K562 (cell line): ENCODE measurements around the gene MRPL37. TPM values are rescaled to one million over a fixed set of nuclear protein-coding genes. Genes with fewer than 3 reads are reported as not detected.

Experiments used
- ATAC-seq: fragments of 200-7000 bp; cut with Tn5 transposase; 3 replicates; pipeline ENCODE4 v1.9.1; 2020; ENCODE audit warnings: moderate library complexity
- BruUV-seq: library from RNA; stranded (reverse); fragments of 400-500 nt; replicated peaks from 2 replicates; lab custom pipeline; 2021; lab: Mats Ljungman, UMichigan
- CTCF ChIA-PET: fragments of 300-600 bp; formaldehyde crosslinking; extraction: SDS; loops from one replicate; lab custom pipeline; 2021; ENCODE audit warnings: low intra/inter-chr PET ratio; lab: Yijun Ruan, JAX
- POLR2A ChIA-PET: fragments of 300-600, 350-650 bp; sonication (Branson Sonifier 250); formaldehyde crosslinking; extraction: SDS; loops from one replicate; lab custom pipeline; 2021; ENCODE audit warnings: antibody characterized with exemption, inconsistent platforms; lab: Yijun Ruan, JAX
- DNase-seq, 4 experiments: peaks; one replicate each; pipeline versions ENCODE4 v3.0.0 to v3.0.0-alpha.2; 2011 to 2018; ENCODE audit warnings: low spot score in 3 of 4, mixed read lengths in 3 of 4; ENCODE audit errors: extremely low read depth in 1 of 4
- FAIRE-seq: peaks from 2 replicates; lab custom pipeline; 2011; peaks lifted over from hg19 to GRCh38; lab: Jason Lieb, UNC
- H2AFZ ChIP-seq: 2 replicates; pipeline ENCODE4 v1.6.0; 2011; ENCODE audit warnings: low read depth, low read length, control low read depth, inconsistent platforms
- H3K27ac ChIP-seq: fragments of 200-600 bp; 3 replicates; pipeline ENCODE4 v1.8.0; 2011; ENCODE audit warnings: low read depth, mild to moderate bottlenecking, control low read depth, inconsistent platforms, low read length, moderate library complexity, mixed read lengths; ENCODE audit errors: extremely low read depth
- H3K27me3 ChIP-seq, 2 experiments: fragments of 300-600 bp in 1 of 2; 2 replicates in 1 of 2; 3 replicates in 1 of 2; pipeline versions ENCODE4 v1.6.0 to v1.8.0; 2011; ENCODE audit warnings: inconsistent platforms in 2 of 2, low read length in 2 of 2, mild to moderate bottlenecking in 1 of 2, mixed read lengths in 1 of 2, moderate library complexity in 1 of 2; ENCODE audit not compliant: control insufficient read depth in 2 of 2, insufficient read depth in 2 of 2
- H3K36me3 ChIP-seq: fragments of 300-600 bp; 3 replicates; pipeline ENCODE4 v1.8.0; 2011; ENCODE audit warnings: mild to moderate bottlenecking, low read length, inconsistent platforms; ENCODE audit not compliant: control insufficient read depth, insufficient read depth
- H3K4me1 ChIP-seq, 2 experiments: fragments of 200-600 bp in 1 of 2; replicated peaks in 1 of 2; 2 replicates in 1 of 2; 3 replicates in 1 of 2; pipeline versions ENCODE4 v1.5.1 to v1.8.0; 2011; ENCODE audit warnings: inconsistent platforms in 2 of 2, low read length in 2 of 2, mild to moderate bottlenecking in 1 of 2, mixed read lengths in 1 of 2, moderate library complexity in 1 of 2; ENCODE audit not compliant: control insufficient read depth in 2 of 2, insufficient read depth in 2 of 2
- H3K4me2 ChIP-seq: 2 replicates; pipeline ENCODE4 v1.6.1; 2011; ENCODE audit warnings: low read length, control low read depth, inconsistent platforms, mixed read lengths; ENCODE audit not compliant: insufficient read depth
- H3K4me3 ChIP-seq: fragments of 200-600 bp; sonication (generic), shearing (Covaris generic); 2 replicates; pipeline ENCODE4 v1.5.1; 2016; ENCODE audit warnings: control low read depth, inconsistent platforms
- H3K79me2 ChIP-seq: fragments of 200-600 bp; 3 replicates; pipeline ENCODE4 v1.8.0; 2011; ENCODE audit warnings: low read length, inconsistent platforms; ENCODE audit not compliant: control insufficient read depth, insufficient read depth
- H3K9ac ChIP-seq, 2 experiments: 2 replicates each; pipeline versions ENCODE4 v1.6.0 to v1.6.1; 2011; ENCODE audit warnings: low read depth in 2 of 2, low read length in 2 of 2, control low read depth in 1 of 2, inconsistent platforms in 1 of 2, mild to moderate bottlenecking in 1 of 2, mixed read lengths in 1 of 2; ENCODE audit not compliant: insufficient read depth in 1 of 2
- H3K9me1 ChIP-seq: one replicate; pipeline ENCODE4 v1.6.0; 2011; ENCODE audit warnings: inconsistent platforms, mild to moderate bottlenecking, low read length, moderate library complexity; ENCODE audit not compliant: control insufficient read depth, insufficient read depth
- H3K9me3 ChIP-seq: replicated peaks from 2 replicates; pipeline ENCODE4 v1.5.1; 2011; ENCODE audit warnings: low read depth, low read length, inconsistent platforms; ENCODE audit not compliant: control insufficient read depth, insufficient read depth
- H4K20me1 ChIP-seq: replicated peaks from 2 replicates; pipeline ENCODE4 v1.6.1; 2011; ENCODE audit warnings: low read length, inconsistent platforms, mixed read lengths; ENCODE audit not compliant: control insufficient read depth, insufficient read depth
- HDGF ChIP-seq: fragments of 450-650 bp; IDR thresholded peaks from 2 replicates; pipeline ENCODE4 v1.6.1; 2016
- HOMEZ ChIP-seq: fragments of 250-450 bp; sonication (Bioruptor Pico); IDR thresholded peaks from 2 replicates; pipeline ENCODE4 v1.4.0; 2020; ENCODE audit warnings: mild to moderate bottlenecking, moderate library complexity
- NUFIP1 ChIP-seq: fragments of 450-650 bp; IDR thresholded peaks from 2 replicates; pipeline ENCODE4 v1.6.1; 2018; ENCODE audit not compliant: partially characterized antibody
- YBX1 ChIP-seq: fragments of 450-650 bp; IDR thresholded peaks from 2 replicates; pipeline ENCODE4 v1.7.1; 2016; ENCODE audit warnings: mild to moderate bottlenecking
- ZNF143 ChIP-seq: sonication (generic); formaldehyde crosslinking; IDR thresholded peaks from 2 replicates; pipeline ENCODE4 v1.9.0; 2022; ENCODE audit warnings: mild to moderate bottlenecking, missing genetic modification reagents
- ZNF197 ChIP-seq: fragments of 200-800 bp; sonication (Bioruptor generic); IDR thresholded peaks from 2 replicates; pipeline ENCODE4 v1.6.1; 2016; ENCODE audit warnings: low read depth, missing genetic modification characterization, missing compliant biosample characterization
- ZNF586 ChIP-seq: fragments of 450-650 bp; formaldehyde crosslinking; conservative IDR thresholded peaks from 2 replicates; pipeline ENCODE4 v1.4.0; 2020; ENCODE audit warnings: mild to moderate bottlenecking, moderate library complexity
- ZNF76 ChIP-seq: fragments of 250-450 bp; sonication (Bioruptor Pico); IDR thresholded peaks from 2 replicates; pipeline ENCODE4 v1.4.0; 2020; ENCODE audit warnings: mild to moderate bottlenecking, moderate library complexity, borderline replicate concordance
- WGBS: fragments of 100-300 bp; shearing (Covaris generic); methylation state at CpG from one replicate; pipeline ENCODE4 v1.1.6; 2016; ENCODE audit warnings: low coverage, mixed read lengths; ENCODE audit not compliant: insufficient coverage; ENCODE audit errors: missing lambda C conversion rate; 5-methylcytosine and 5-hydroxymethylcytosine counted together
- in situ Hi-C: fragments of 300-500 bp; cut with MboI; formaldehyde crosslinking; loops from 4 replicates; pipeline ENCODE4 v1.15.0; 2018; ENCODE audit warnings: inconsistent platforms, mixed read lengths
- intact Hi-C: fragments of 100-400 bp; cut with micrococcal nuclease; formaldehyde crosslinking; loops from 2 replicates; pipeline ENCODE4 v1.14.2; 2022
- polyA plus RNA-seq, 8 experiments: library from polyadenylated mRNA; depleted of rRNA in 4 of 8; stranded (reverse) in 5 of 8; unstranded in 3 of 8; fragments of >200 nt; fragmentation: Nextera tagmentation in 2 of 8; fragmentation: Illumina TruSeq in 1 of 8; extraction: Ambion mirVana in 2 of 8; extraction: Trizol in 1 of 8; gene quantifications; 2 replicates each; pipeline versions ENCODE4 v1.2.1 to v1.2.3, GENCODE V29; 2011 to 2014; ENCODE audit warnings: inconsistent platforms in 1 of 8, missing spikeins in 1 of 8
- total RNA-seq, 7 experiments: library from RNA; depleted of rRNA in 6 of 7; stranded (reverse); fragments of >200 nt in 6 of 7; fragmentation: Illumina TruSeq in 2 of 7; extraction: Trizol in 2 of 7; gene quantifications; 2 replicates each; pipeline versions ENCODE4 v1.2.1 to v1.2.3, GENCODE V29; 2011 to 2021; ENCODE audit warnings: low replicate concordance in 1 of 7
- TF ChIP-seq, protein P1 (sequence below): fragments of 250-450 bp; sonication (Bioruptor Pico); IDR thresholded peaks from 2 replicates; pipeline ENCODE4 v1.9.0; 2021; ENCODE audit warnings: mild to moderate bottlenecking, inconsistent platforms
- TF ChIP-seq, protein P2 (sequence below), 2 experiments: fragments of 450-650 bp; IDR thresholded peaks; 2 replicates each; pipeline ENCODE4 v1.6.1; 2018; ENCODE audit warnings: mild to moderate bottlenecking in 2 of 2, low read depth in 1 of 2; ENCODE audit not compliant: partially characterized antibody in 2 of 2
- TF ChIP-seq, protein P3 (sequence below): sonication (generic); formaldehyde crosslinking; IDR thresholded peaks from 2 replicates; pipeline ENCODE4 v1.5.0; 2020; ENCODE audit warnings: missing genetic modification reagents

MRPL37 gene
- total and polyA plus RNA-seq, 9 of the 15 experiments (the other 6 are each of a cell fraction or from before 2014, with no cell fraction given), result 52.2 to 303 (median 180) TPM

- H3K4me2 ChIP-seq, result no peak overlapping the region
- H3K4me3 ChIP-seq, result no peak overlapping the region
- no peak overlapping the region for H2AFZ ChIP-seq
- H3K9me1 ChIP-seq, result no peaks in the 10 kb centered on the region
- 38% methylated on average over 3 of the region's 3 CpGs for WGBS
- H3K9me3 ChIP-seq, result no peaks in the 10 kb centered on the region
- H3K79me2 ChIP-seq, result no peaks in the 10 kb centered on the region
- DNase-seq, result no peak
- ChIA-PET POLR2A (interaction anchor here (0.6 kb wide), 1 partner anchor 403 kb away, joined by 3 read pairs; no protein-coding TSS in a partner anchor), CTCF (no interaction called here)
- H4K20me1 ChIP-seq, result no peaks in the 10 kb centered on the region
- peaks cover 0 to 5% of the 10 kb centered on the region in 2 experiments; a peak in 1 of 5 replicates for H3K27me3 ChIP-seq
- intact Hi-C loops, result no loop called here
- in situ Hi-C loops, result no loop called here
- H3K9ac ChIP-seq, result no peak overlapping the region
- peaks cover 3 to 10% of the 10 kb centered on the region in 2 experiments; a peak in 3 of 5 replicates for H3K4me1 ChIP-seq
- FAIRE-seq, result no peak
- H3K27ac ChIP-seq, result no peak overlapping the region
- no TSS peak for BruUV-seq
- no peaks in the 10 kb centered on the region for H3K36me3 ChIP-seq
- ATAC-seq, result no peak
- no peak for TF ChIP-seq NUFIP1
- TF ChIP-seq ZNF76 (CRISPR knock-in tag), result no peak
- TF ChIP-seq, protein P1, sequence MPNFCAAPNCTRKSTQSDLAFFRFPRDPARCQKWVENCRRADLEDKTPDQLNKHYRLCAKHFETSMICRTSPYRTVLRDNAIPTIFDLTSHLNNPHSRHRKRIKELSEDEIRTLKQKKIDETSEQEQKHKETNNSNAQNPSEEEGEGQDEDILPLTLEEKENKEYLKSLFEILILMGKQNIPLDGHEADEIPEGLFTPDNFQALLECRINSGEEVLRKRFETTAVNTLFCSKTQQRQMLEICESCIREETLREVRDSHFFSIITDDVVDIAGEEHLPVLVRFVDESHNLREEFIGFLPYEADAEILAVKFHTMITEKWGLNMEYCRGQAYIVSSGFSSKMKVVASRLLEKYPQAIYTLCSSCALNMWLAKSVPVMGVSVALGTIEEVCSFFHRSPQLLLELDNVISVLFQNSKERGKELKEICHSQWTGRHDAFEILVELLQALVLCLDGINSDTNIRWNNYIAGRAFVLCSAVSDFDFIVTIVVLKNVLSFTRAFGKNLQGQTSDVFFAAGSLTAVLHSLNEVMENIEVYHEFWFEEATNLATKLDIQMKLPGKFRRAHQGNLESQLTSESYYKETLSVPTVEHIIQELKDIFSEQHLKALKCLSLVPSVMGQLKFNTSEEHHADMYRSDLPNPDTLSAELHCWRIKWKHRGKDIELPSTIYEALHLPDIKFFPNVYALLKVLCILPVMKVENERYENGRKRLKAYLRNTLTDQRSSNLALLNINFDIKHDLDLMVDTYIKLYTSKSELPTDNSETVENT (CRISPR knock-in tag), result no peak
- TF ChIP-seq, protein P2, sequence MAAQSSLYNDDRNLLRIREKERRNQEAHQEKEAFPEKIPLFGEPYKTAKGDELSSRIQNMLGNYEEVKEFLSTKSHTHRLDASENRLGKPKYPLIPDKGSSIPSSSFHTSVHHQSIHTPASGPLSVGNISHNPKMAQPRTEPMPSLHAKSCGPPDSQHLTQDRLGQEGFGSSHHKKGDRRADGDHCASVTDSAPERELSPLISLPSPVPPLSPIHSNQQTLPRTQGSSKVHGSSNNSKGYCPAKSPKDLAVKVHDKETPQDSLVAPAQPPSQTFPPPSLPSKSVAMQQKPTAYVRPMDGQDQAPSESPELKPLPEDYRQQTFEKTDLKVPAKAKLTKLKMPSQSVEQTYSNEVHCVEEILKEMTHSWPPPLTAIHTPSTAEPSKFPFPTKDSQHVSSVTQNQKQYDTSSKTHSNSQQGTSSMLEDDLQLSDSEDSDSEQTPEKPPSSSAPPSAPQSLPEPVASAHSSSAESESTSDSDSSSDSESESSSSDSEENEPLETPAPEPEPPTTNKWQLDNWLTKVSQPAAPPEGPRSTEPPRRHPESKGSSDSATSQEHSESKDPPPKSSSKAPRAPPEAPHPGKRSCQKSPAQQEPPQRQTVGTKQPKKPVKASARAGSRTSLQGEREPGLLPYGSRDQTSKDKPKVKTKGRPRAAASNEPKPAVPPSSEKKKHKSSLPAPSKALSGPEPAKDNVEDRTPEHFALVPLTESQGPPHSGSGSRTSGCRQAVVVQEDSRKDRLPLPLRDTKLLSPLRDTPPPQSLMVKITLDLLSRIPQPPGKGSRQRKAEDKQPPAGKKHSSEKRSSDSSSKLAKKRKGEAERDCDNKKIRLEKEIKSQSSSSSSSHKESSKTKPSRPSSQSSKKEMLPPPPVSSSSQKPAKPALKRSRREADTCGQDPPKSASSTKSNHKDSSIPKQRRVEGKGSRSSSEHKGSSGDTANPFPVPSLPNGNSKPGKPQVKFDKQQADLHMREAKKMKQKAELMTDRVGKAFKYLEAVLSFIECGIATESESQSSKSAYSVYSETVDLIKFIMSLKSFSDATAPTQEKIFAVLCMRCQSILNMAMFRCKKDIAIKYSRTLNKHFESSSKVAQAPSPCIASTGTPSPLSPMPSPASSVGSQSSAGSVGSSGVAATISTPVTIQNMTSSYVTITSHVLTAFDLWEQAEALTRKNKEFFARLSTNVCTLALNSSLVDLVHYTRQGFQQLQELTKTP (IDR thresholded peaks at IDR 0.05; ENCODE audit: low read depth in 1 of 2, partially characterized antibody in 2 of 2), result no peak
- TF ChIP-seq HDGF, result no peak
- no peak for TF ChIP-seq ZNF143
- TF ChIP-seq, protein P3, sequence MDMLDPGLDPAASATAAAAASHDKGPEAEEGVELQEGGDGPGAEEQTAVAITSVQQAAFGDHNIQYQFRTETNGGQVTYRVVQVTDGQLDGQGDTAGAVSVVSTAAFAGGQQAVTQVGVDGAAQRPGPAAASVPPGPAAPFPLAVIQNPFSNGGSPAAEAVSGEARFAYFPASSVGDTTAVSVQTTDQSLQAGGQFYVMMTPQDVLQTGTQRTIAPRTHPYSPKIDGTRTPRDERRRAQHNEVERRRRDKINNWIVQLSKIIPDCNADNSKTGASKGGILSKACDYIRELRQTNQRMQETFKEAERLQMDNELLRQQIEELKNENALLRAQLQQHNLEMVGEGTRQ, result no peak
- TF ChIP-seq HOMEZ, result no peak
- no peak for TF ChIP-seq YBX1
- no peak for TF ChIP-seq ZNF586
- no peak for TF ChIP-seq ZNF197 (CRISPR knock-in tag)
Observed at GRCh38 chr1:54158071-54158470, 41.9 kb upstream of the MRPL37 start.
